Parathyroid adenoma (tissue), 2 donors: ENCODE measurements around the gene SLC48A1.
A peak's percentile ranks its signal among the peaks of the same experiment; 100 is the strongest.

Experiments used
- H2AFZ ChIP-seq: fragments of 300-600 bp; sonication (generic); one replicate; pipeline ENCODE4 v1.7.0; 2017; ENCODE audit warnings: antibody characterized with exemption, mild to moderate bottlenecking
- H3K27ac ChIP-seq: fragments of 300-600 bp; sonication (generic); one replicate; pipeline ENCODE4 v1.7.0; 2017
- H3K27me3 ChIP-seq: fragments of 300-600 bp; sonication (generic); one replicate; pipeline ENCODE4 v1.7.0; 2017; ENCODE audit warnings: low read length; ENCODE audit not compliant: control insufficient read depth, insufficient read depth
- H3K36me3 ChIP-seq: fragments of 300-600 bp; sonication (generic); one replicate; pipeline ENCODE4 v1.7.0; 2017; ENCODE audit warnings: low read length; ENCODE audit not compliant: control insufficient read depth, insufficient read depth
- H3K4me1 ChIP-seq: fragments of 300-600 bp; sonication (generic); one replicate; pipeline ENCODE4 v1.7.0; 2017; ENCODE audit warnings: control low read depth
- H3K4me2 ChIP-seq: fragments of 300-600 bp; sonication (generic); one replicate; pipeline ENCODE4 v1.7.0; 2017; ENCODE audit warnings: low read length
- H3K4me3 ChIP-seq: fragments of 300-600 bp; sonication (generic); one replicate; pipeline ENCODE4 v1.7.0; 2017; ENCODE audit warnings: low read depth, low read length
- H3K79me2 ChIP-seq: fragments of 300-600 bp; sonication (generic); one replicate; pipeline ENCODE4 v1.7.0; 2017; ENCODE audit warnings: control low read depth
- H3K9ac ChIP-seq: fragments of 300-600 bp; sonication (generic); one replicate; pipeline ENCODE4 v1.7.0; 2017; ENCODE audit warnings: mild to moderate bottlenecking
- H3K9me3 ChIP-seq: fragments of 300-600 bp; sonication (generic); one replicate; pipeline ENCODE4 v1.7.0; 2017; ENCODE audit warnings: low read length; ENCODE audit not compliant: control insufficient read depth
- CTCF ChIP-seq: fragments of 300-600 bp; sonication (generic); IDR thresholded peaks from one replicate; pipeline ENCODE4 v1.7.0; 2017; ENCODE audit warnings: antibody characterized with exemption, mild to moderate bottlenecking
- donor health status: primary hyperparathyroidism.

SLC48A1 gene

GRCh38 chr12:47785887-47786661, 13.0 kb downstream of the SLC48A1 start:
- Histone ChIP-seq H3K4me2 (no peak overlapping the region), H3K79me2 (peaks cover 4% of the 10 kb centered on the region), H2AFZ (no peak overlapping the region), H3K9ac (no peak overlapping the region), H3K36me3 (no peaks in the 10 kb centered on the region), H3K27me3 (no peaks in the 10 kb centered on the region), H3K27ac (no peak overlapping the region), H3K9me3 (no peaks in the 10 kb centered on the region), H3K4me1 (peaks cover 16% of the 10 kb centered on the region), H3K4me3 (no peak overlapping the region)
- no peak for TF ChIP-seq CTCF

GRCh38 chr12:47786662-47787280, 13.7 kb downstream of the SLC48A1 start:
- Histone ChIP-seq H3K4me3 (no peak overlapping the region), H3K27me3 (no peaks in the 10 kb centered on the region), H3K4me1 (peaks cover 16% of the 10 kb centered on the region), H2AFZ (no peak overlapping the region), H3K79me2 (peaks cover 6% of the 10 kb centered on the region), H3K9me3 (no peaks in the 10 kb centered on the region), H3K27ac (no peak overlapping the region), H3K36me3 (no peaks in the 10 kb centered on the region), H3K9ac (no peak overlapping the region), H3K4me2 (no peak overlapping the region)
- no peak for TF ChIP-seq CTCF

GRCh38 chr12:47787596-47788319, 14.7 kb downstream of the SLC48A1 start:
- no peak for TF ChIP-seq CTCF
- Histone ChIP-seq H3K9me3 (no peaks in the 10 kb centered on the region), H3K27ac (peak overlapping the region; percentile 14), H3K4me3 (no peak overlapping the region), H2AFZ (no peak overlapping the region), H3K27me3 (no peaks in the 10 kb centered on the region), H3K4me1 (peaks cover 16% of the 10 kb centered on the region), H3K4me2 (no peak overlapping the region), H3K36me3 (no peaks in the 10 kb centered on the region), H3K9ac (no peak overlapping the region), H3K79me2 (peaks cover 6% of the 10 kb centered on the region)

- TF ChIP-seq CTCF, result no peak
- no peaks in the 10 kb centered on the region for H3K36me3 ChIP-seq
Observed at GRCh38 chr12:47789141-47789540, 16.1 kb downstream of the SLC48A1 start.

More at GRCh38 chr12:47789141-47789540, 16.1 kb downstream of the SLC48A1 start:
- no peak overlapping the region for H3K9ac ChIP-seq
- no peak overlapping the region for H3K27ac ChIP-seq
- H3K27me3 ChIP-seq, result no peaks in the 10 kb centered on the region
- H3K79me2 ChIP-seq, result peaks cover 14% of the 10 kb centered on the region
- no peak overlapping the region for H3K4me2 ChIP-seq
- no peak overlapping the region for H3K4me3 ChIP-seq
- H3K4me1 ChIP-seq, result peaks cover 16% of the 10 kb centered on the region
- H2AFZ ChIP-seq, result no peak overlapping the region
- H3K9me3 ChIP-seq, result no peaks in the 10 kb centered on the region
